Glomerular endothelial cell (primary cell): ENCODE results near the gene NECAB2. TPM values are rescaled to one million over a fixed set of nuclear protein-coding genes. Genes with fewer than 3 reads are reported as not detected.
"Not testable (repeated sequence)": the region's sequence is repeated elsewhere in the genome, so short reads cannot be mapped to it uniquely, and the experiment has no call there.

Experiments used
- DNase-seq: peaks from one replicate; pipeline ENCODE4 v3.0.0-alpha.2; 2011; ENCODE audit warnings: low read depth, low spot score; ENCODE audit errors: extremely low read depth
- total RNA-seq: library from RNA; depleted of rRNA; stranded (reverse); fragments of >200 nt; gene quantifications from 2 replicates; pipeline ENCODE4 v1.2.3, GENCODE V29; 2015

NECAB2 gene
- total RNA-seq, 1 donor from 2014 or later, result not detected

DNA sequence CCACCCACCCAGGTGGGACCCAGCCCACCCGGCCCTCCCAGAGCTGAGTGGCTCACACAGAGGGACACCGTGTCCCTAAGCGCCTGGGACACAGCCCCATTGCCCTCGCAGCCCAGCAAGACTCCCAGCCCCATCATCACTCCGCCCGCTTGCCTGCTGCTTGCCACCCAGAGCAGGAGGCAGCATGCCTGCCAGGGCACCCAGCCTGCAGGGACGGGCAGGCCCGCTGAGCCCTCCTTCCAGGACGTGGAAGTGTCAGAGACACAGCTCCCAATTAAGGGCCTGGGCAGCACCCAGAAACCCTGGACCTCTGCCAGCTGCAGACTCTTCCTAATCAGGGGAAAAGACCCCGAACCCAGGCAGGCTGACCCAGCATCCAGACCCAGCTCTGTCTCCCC, 32.2 kb upstream of the NECAB2 start:
- DNase-seq, result no peak

DNA sequence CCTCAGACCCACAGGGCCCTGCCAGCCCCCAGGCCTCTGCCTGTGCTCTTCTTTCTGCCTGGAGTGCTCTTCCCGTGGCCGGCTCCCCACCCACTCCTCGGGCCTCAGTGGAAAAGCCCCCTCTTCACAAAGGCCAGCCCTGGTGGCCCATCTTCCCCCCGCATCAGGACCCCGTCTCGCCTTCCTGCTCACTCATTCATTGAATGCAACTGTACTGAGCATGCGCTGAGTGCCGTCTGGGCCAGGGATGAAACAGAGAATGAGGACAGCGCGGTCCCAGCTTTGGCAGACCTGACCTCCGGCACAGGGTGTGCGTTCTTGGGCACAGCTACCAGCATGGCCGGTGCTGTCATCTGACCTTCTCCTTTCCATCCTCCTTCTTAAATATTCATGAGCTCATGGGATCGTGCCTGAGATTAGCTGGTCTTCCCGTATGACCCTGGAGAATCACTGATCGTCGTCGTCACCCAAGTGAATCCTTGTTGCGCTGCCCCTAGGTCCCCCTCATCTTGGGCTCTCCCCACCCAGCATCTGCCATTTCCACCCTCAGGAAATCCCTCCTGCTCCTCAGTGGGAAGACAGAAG, 31.4 kb upstream of the NECAB2 start:
- no peak for DNase-seq

DNA sequence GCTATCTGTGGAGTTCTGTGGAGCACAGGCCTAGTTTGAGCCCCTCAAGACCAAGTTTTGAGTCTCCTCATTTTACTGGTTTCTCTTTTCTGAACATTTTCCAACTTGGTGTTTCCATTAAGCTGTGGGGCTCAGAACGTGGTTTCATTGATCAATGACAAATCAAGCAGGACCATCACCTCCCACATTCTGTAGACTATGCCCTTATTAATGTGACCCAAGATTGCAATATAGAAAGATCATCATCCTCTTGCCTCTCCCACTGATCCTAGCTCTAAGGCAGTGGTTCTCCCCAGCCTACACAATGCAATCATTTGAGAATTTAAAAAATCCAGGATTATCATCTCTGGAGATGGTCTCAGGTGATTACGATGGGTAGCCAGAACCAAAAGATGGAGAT, 30.8 kb upstream of the NECAB2 start:
- DNase-seq, result no peak

DNA sequence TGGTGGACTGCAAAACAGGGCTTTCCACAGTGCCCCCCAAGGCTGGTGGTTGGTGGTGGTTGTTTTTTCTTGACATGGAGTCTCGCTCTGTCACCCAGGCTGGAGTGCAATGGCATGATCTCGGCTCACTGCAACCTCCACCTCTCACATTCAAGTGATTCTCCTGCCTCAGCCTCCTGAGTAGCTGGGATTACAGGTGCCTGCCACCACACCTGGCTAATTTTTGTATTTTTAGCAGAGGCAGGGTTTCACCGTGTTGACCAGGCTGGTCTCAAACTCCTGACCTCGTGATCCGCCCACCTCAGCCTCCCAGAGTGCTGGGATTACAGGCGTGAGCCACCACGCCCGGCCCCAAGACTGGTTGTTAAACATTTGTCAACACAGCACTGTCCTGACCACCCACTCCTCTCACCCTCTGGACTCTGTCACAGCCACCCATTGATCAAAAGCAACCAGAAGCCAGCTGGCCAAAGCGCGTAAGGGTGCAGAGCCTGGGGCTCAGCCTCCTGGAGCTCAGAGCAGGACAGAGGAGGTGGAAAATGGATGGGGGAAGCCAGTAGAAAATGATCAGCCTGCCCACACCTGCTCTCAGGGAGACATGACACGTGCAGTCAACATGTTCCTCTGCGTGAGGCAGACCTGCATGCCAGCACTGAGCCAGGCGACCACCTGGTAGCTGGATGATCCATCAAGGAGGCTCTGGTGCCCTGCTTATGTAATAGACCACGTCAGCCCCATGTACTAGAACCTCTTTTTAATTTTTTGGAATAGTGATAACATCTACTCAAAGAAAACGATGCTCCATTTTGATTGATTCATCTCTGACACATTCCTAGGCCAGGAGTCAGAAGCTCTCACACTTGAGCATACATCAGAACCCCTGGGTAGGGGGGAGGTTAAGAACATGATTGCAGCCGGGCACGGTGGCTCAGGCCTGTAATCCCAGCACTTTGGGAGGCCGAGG, 29.8 kb upstream of the NECAB2 start:
- DNase-seq, result no peak

DNA sequence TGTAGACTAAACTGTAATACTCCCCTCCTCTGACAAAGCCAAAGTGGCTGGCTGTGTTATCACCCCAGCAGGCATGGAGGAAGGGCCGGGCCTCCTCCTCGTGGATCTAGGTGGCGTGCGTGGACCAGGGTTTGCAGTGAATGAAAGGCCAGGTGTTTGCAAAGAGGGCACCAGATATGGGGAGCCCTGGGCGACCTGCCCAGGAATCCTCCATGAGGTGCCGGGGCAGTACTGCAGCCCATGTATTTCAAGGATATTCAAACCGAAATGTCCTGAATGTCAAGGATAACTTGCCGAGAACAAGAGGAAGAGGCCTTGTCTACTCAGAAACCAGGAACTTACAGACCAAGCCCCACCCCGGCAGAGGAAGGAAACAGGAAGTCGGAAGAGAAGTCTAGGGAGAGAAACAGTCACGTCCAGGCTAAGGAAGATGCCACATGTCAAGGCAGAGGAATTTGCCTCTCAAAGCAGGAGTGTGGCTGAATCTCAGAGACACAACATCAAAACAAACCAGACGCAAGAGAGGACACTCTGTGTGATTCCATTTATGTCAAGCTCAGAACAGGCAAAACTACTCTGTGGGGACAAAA, 28.7 kb upstream of the NECAB2 start:
- no peak for DNase-seq

DNA sequence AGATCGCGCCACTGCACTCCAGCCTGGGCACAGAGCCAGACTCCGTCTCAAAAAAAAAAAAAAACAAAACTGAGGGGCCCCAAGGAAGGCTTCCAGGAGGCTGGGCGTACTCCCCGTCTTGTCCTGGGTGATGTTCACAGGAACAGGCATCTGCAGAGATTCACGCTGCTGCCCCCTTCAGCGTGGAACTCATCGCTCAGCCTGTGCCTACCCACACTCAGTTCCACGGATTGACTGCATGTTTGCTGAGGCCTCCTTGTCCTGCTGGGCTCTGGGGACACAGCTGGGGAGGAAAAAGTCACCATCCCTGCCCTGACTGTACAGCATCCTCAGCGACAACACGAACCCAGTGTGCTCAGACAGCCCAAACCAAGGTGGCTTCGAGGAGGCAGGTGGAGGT, 27.9 kb upstream of the NECAB2 start:
- DNase-seq, result no peak

DNA sequence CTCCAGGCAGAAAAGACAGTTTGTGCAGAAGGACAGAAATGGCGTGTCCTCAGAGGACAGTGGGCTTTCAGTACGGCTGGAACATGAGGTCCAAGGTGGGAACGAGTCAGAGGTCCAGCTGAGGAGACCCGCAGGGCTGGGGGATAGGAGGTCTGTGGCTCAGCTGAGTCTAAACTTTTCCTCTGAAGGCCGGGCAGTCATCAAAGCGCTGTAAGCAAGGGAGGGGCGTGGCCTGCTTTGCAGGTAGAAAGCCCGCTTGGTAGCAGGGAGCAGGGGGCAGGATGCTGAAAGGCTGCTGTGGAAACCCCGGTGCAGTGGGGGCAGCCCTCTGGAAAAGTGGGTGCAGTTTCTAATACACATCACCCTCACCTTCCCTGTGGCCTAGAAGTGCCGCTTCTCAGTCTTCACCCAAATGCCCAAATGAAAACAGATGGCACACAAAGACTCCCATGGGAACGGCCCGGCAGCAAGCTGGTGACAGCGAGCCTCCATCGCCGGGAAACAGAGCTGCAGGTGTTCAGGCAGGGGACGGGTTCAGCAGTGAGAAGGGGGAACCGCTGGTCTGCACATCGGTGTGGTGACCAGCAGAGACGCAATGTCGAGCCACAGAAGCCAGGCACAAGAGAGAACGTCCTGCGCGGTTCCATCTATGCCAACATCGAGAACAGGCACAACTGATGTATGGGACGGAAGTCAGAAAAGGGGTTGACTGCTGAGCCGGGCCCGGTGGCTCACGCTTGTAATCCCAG, 27.2 kb upstream of the NECAB2 start:
- DNase-seq, result no peak

DNA sequence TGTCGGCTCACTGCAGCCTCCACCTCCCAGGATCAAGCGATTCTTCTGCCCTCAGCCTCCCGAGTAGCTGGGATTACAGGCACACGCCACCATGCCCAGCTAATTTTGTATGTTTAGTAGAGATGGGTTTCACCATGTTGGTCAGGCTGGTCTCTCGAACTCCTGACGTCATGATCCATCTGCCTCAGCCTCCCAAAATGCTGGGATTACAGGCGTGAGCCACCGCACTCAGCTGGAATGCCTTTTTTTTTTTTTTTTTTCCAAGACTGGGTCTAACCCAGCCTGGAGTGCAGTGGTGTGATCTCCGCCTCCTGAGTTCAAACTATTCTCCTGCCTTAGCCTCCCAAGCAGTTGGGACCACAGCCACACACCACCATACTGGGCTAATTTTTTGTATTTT, 26.5 kb upstream of the NECAB2 start:
- DNase-seq, result not testable (repeated sequence)

DNA sequence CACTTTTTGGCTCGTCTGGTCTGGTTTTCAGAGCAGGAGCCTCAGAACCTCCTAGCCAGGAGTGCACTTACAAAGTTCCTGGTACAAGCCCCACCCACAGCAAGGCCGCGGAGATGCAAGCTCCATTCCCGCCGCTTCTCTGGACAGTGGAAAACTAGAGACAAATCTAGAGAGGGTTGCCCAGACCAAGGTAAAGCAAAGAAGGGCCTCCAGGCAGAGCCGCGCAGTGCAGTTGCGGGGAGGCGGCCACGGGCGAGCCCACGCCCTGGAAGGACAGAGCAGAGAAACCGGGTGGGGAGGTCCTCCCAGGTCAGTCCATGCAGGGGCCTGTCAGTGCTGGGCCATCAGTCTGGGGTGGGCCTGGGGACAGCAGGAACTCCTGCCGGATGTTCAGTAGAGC, 26.0 kb upstream of the NECAB2 start:
- no peak for DNase-seq

DNA sequence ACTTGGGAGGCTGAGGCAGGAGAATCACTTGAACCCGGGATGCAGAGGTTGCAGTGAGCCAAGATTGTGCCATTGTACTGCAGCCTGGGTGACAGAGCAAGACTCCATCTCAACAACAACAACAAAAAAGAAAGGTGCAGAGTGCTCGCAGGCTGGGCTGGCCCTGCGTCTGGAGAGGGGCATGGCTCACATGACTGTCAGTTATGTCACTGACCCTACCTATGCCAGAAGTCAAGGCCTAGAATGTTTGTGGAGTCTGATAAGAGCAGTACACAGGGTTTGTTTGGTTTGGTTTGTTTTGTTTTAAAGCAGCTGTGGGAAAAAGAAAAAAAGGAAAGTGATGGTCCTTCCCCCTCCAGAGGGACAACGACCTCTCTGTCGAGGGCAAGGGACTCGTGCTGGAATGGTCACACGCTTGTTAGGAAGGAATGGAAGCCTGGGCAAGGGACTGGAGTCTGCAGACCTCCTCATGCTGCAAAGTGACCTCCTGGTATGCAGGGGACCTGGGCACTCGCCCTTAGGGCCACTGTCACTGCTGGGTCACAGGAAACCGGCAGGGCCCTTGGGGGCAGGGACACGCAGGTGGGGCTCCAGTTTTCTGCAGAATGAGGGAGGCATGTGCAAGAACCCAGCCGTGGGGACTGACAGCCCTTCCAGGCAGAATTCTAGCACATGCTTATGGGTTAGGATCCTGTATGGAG, 25.1 kb upstream of the NECAB2 start:
- no peak for DNase-seq

DNA sequence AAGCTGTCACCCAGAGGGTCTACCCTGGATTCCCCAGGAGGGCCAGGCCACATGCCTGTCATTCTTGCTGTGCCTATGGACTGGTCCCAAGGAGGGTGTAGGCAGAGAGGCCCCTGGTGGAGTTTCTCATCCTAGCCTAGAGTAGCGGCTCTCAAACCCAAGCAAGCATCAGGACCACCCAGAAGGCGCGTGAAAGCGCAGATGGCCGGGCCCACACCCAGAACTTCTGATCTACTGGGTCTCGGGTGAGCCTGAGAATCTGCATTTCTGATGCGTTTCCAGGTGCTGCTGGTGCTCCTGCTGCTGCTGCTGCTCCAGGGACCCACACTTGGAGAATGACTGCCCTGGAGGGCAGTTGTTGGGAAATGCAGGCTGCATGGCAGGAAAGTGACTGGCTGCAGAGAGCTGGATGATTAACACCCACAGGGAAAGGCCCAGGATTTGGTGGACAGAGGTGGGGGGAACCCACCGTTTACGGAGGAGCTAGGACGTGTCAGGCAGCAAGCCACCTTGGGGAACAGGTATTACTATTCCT, 24.5 kb upstream of the NECAB2 start:
- no peak for DNase-seq

DNA sequence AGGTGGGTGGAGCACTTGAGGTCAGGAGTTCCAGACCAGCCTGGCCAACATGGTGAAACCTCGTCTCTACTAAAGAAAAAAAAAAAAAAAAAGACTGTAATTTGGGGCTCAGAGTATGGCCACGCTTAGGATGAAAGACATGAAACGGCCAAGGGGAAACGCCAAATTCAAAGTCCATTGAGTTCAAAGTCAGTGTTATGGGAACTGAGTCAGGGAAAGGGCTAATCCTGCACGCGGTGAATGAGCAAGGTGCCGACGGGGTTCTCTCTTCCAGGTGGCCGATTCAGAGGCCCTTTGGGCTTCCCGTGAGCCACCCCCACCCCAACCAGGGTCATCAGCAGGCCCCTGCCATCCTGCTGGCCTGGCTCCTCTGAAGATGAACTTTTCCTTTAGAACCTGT, 22.5 kb upstream of the NECAB2 start:
- DNase-seq, result no peak

DNA sequence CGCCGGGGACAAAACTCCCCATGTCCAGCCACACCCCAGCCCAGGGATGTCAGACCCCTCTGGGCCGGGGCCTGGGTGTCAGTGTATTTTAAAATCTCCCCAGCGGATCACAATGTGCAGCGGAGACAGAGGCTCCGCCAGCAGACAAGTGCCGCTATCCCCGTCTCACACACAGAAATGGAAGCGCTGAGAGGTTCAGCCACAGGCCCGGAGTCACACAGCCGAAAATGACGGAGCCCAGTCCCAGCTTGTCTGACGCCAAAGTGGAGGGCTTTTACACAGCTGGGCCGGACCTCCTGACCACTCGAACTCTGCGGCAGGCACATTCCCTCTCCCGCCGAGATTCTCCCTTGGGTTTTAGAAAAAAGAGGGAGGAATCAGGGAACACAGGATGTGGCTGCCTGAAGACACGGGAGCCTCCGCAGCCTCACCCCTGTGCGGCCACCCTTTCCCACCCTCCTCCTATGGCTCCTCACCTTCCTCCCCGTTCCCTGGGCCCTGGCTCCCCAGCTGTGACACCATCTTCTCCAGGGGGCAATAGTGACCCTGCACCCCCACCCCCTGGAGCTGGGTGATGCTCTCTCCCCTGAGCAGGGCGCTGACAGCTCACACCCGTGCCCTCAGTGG, 21.8 kb upstream of the NECAB2 start:
- DNase-seq, result no peak

DNA sequence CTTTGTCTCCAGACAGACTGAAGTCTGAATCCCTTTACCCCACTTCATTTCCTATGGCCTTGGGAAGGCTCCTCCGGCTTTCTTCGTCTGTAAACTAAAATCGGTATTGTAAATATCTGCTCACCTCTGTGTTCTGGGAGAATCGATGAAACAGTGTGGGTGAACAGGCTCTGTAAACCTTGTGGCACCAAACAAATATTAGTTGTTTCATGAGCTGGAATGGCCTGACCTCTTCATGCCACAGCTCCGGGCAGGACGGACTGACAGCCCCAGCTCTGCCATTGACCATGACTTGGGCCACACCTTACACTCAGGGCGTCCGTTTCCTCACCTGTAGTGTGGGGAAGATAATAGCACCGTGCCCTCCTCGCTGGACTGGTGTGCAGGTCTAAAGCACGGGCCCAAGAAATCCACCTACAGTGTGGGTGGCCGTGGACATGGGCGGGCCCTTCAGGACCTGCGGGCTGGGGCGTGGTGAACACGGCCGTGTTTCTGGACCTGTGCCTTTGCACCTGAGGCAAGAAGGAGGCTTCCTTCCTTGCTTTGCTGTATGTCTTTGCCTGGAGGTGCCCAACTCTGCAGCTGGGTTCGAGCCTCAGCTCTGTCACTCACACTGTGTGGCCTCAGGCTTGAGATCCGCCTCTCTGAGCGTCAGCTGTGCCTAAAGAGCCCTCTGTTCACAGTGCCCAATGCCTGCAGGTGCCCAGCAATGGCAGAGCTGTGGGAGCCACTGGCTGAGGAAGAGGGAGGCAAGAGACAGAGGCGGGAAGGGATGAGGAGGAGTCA, 21.1 kb upstream of the NECAB2 start:
- no peak for DNase-seq

DNA sequence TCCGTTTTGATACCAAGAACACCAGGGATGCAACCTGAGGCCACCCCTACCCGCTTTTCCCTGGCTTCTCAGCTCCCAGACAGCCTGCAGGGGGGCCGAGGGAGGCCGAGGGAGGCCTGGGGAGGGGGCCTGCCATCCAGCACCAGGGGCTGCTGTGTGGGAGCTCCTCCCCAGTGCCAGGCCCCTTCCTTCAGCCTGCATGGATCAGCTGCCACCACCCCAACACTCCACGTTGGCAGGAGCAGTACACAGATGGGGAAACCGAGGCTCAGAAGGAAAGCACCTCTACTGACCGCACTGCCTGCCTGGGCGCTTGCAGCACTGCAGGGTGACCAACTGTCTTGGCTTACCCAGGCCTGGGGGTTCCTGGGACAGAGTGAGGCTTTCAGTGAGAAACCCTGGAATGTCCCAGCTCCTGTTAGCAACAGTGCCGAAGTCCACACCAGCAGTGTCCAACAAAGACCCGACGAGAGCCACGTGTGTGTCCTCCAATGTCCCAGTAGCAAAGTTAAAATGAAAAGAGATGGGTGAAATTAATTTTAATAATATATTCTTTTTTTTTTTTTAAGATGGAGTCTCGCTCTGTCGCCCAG, 20.3 kb upstream of the NECAB2 start:
- no peak for DNase-seq

DNA sequence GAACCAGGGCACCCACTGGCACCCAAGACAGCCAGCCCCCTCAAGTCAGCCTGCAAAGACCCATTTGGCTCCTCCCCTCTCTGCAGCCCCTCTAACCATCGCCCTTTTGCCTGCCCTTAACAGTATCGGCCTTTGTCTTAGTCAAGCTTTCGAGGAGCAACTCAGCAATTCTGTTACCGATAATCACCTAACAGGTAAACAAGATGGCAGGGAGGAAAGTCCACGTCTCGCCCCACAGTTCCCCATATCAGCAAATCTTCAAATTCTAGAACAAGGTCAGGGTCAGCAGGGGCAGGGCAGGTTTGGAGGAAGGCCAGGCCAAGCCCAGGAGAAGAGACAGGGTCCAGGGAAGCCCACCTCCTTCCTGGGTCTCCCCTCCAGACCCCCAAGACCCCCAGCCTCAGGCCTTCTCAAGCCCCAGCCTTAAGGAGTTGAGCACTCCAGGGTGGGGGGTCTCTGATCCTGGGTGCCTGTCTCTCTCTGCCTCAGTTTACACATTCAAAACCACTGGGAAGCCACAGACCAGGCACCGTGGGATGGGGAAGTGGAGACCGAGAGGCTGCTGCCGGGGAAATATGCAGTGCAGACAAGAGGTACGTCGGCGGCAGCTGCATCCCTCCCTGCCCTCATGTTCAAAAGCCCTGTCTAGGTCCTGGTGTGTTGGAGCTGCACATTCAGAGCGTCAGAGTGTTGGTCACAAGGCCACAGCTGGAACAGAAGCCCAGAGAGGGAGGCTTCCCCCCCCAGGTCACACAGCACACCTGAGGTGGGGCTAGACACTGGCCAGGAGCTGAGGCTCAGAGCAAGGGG, 18.9 kb upstream of the NECAB2 start:
- DNase-seq, result no peak

DNA sequence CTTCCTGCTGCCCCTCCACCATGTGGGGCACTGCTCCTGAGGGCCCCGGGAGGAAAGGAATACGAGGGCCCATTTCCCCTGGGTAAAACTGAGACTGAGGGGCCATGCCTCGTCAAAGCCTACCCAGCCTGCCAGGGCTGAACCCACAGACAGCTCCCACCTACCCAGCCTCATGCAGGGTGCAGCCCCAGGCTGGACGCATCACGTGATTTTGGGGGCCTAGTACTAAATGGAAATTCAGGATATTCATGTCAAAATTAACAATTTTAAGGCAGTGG, 18.4 kb upstream of the NECAB2 start:
- DNase-seq, result no peak

DNA sequence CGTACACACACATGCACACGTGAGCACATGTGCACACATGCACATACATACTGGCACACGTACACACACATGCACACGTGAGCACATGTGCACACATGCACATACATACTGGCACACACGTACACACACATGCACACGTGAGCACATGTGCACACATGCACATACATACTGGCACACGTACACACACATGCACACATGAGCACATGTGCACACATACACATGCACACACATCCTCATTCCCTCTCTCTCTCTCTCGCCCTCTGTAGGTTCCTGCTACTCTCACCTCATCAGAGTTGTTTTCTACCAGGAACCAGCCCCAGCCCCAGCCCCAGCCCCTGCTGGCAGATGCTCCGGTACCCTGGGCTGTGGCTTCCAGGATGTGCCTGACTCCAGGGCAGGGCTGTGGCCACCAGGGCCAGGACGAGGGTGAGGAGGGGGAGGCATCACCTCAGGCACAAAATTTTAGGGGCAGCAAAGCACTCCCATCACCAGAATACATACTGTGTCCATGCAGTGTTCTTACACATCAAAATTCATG, 17.1 kb upstream of the NECAB2 start:
- DNase-seq, result not testable (repeated sequence)
